ENCODE results near the gene OBSCN. TPM values are rescaled to one million over a fixed set of nuclear protein-coding genes. Genes with fewer than 3 reads are reported as not detected.

The OBSCN gene
- total RNA-seq, 1 donor from 2014 or later: 17.5 TPM

- Mint-ChIP-seq H3K4me1 (ENCODE audit: low read depth, unreplicated experiment) (no peaks in the 10 kb centered on the region), H3K36me3 (ENCODE audit: low read depth, unreplicated experiment) (peaks cover 9% of the 10 kb centered on the region), H3K27ac (ENCODE audit: unreplicated experiment) (no peak overlapping the region), H3K4me3 (ENCODE audit: unreplicated experiment) (no peak overlapping the region), H3K9me3 (ENCODE audit: unreplicated experiment) (peaks cover 7% of the 10 kb centered on the region), H3K27me3 (ENCODE audit: low read depth, unreplicated experiment) (peaks cover 58% of the 10 kb centered on the region)
- Histone ChIP-seq H3K27ac (ENCODE audit: low read depth, low read length) (no peak overlapping the region), H3K9me3 (ENCODE audit: insufficient read depth, low read depth, low read length) (no peaks in the 10 kb centered on the region), H3K79me2 (ENCODE audit: insufficient read depth, low read length) (no peaks in the 10 kb centered on the region), H3K9ac (ENCODE audit: low read length) (no peak overlapping the region), H3K4me3 (ENCODE audit: insufficient read depth, low read depth, low read length) (no peak overlapping the region), H3K36me3 (ENCODE audit: insufficient read depth, low read length) (no peaks in the 10 kb centered on the region), H4K20me1 (ENCODE audit: insufficient read depth, low read length) (no peaks in the 10 kb centered on the region), H2AFZ (ENCODE audit: low read depth, low read length) (no peak overlapping the region), H3K27me3 (ENCODE audit: insufficient read depth, low read length) (no peaks in the 10 kb centered on the region), H3K4me1 (ENCODE audit: insufficient read depth, low read length) (no peaks in the 10 kb centered on the region), H3K4me2 (ENCODE audit: low read length) (no peak overlapping the region)
- TF ChIP-seq CTCF (IDR thresholded peaks at IDR 0.05; ENCODE audit: insufficient read depth, low read depth, low read length): no peak
- no peak for TF ChIP-seq EZH2 (IDR thresholded peaks at IDR 0.05; ENCODE audit: insufficient read depth, low read length)
- DNase-seq (ENCODE audit: low read depth): no peak
- FAIRE-seq: no peak
Observed at GRCh38 chr1:228424685-228425660, 217.1 kb downstream of the OBSCN start.

DNA sequence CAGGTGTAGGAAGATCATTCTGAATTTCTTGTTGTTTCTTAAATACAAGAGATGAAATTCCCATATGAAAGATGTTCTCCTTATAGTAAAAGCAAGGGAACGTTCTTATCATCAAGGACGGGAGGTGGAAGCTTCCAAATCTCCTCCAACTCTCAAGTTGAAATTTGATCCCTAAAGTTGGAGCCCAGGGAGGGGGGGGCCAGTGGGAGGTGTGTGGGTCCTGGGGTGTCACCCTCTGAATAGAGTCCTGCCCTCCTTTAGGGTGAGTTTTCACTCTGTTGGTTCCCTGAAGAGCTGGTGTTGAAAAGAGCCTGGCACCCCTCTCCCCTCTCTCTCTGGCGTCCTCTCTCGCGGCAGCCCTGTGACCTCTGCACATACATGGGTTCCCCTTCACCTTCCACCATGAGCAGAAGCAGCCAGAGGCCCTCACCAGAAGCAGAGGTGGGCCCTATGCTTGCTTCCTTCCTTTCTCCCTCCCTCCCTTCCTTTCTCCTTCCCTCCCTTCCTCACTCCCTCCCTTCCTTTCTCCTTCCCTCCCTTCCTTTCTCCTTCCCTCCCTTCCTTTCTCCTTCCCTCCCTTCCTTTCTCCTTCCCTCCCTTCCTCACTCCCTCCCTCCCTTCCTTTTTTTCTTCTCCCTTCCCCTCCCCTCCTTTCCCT, 218.8 kb downstream of the OBSCN start:
- H3K4me3 Mint-ChIP-seq (ENCODE audit: unreplicated experiment): no peak overlapping the region
- no peak for FAIRE-seq

More for the DNA sequence above, 218.8 kb downstream of the OBSCN start:
- Mint-ChIP-seq H3K4me1 (ENCODE audit: low read depth, unreplicated experiment) (no peaks in the 10 kb centered on the region), H3K9me3 (ENCODE audit: unreplicated experiment) (peaks cover 5% of the 10 kb centered on the region), H3K27ac (ENCODE audit: unreplicated experiment) (no peak overlapping the region), H3K36me3 (ENCODE audit: low read depth, unreplicated experiment) (peaks cover 5% of the 10 kb centered on the region), H3K27me3 (ENCODE audit: low read depth, unreplicated experiment) (peaks cover 61% of the 10 kb centered on the region)
- TF ChIP-seq CTCF (IDR thresholded peaks at IDR 0.05; ENCODE audit: insufficient read depth, low read depth, low read length): no peak
- TF ChIP-seq EZH2 (IDR thresholded peaks at IDR 0.05; ENCODE audit: insufficient read depth, low read length): no peak
- Histone ChIP-seq H3K4me2 (ENCODE audit: low read length) (no peak overlapping the region), H3K36me3 (ENCODE audit: insufficient read depth, low read length) (no peaks in the 10 kb centered on the region), H3K4me1 (ENCODE audit: insufficient read depth, low read length) (no peaks in the 10 kb centered on the region), H3K9ac (ENCODE audit: low read length) (no peak overlapping the region), H3K4me3 (ENCODE audit: insufficient read depth, low read depth, low read length) (no peak overlapping the region), H4K20me1 (ENCODE audit: insufficient read depth, low read length) (no peaks in the 10 kb centered on the region), H3K79me2 (ENCODE audit: insufficient read depth, low read length) (no peaks in the 10 kb centered on the region), H3K27ac (ENCODE audit: low read depth, low read length) (no peak overlapping the region), H3K9me3 (ENCODE audit: insufficient read depth, low read depth, low read length) (no peaks in the 10 kb centered on the region), H3K27me3 (ENCODE audit: insufficient read depth, low read length) (no peaks in the 10 kb centered on the region), H2AFZ (ENCODE audit: low read depth, low read length) (no peak overlapping the region)
- DNase-seq (ENCODE audit: low read depth): no peak
